SJCRH30 (cell line): ENCODE results near the gene TNFRSF1B. TPM values are rescaled to one million over a fixed set of nuclear protein-coding genes. Genes with fewer than 3 reads are reported as not detected.

Experiments used
- DNase-seq, 2 experiments: peaks; one replicate each; pipeline ENCODE4 v3.0.0-alpha.2; 2015 to 2020
- H3K27ac ChIP-seq: fragments of 250-450 bp; sonication (Bioruptor Pico); 2 replicates; pipeline ENCODE4 v1.5.1; 2020; ENCODE audit warnings: mild to moderate bottlenecking, moderate library complexity
- H3K27me3 ChIP-seq: fragments of 250-450 bp; sonication (Bioruptor Pico); 2 replicates; pipeline ENCODE4 v1.5.1; 2020; ENCODE audit warnings: mild to moderate bottlenecking, moderate library complexity
- H3K36me3 ChIP-seq: fragments of 250-450 bp; sonication (Bioruptor Pico); 2 replicates; pipeline ENCODE4 v1.5.1; 2020; ENCODE audit warnings: mild to moderate bottlenecking, moderate library complexity
- H3K4me1 ChIP-seq: fragments of 250-450 bp; sonication (Bioruptor Pico); 2 replicates; pipeline ENCODE4 v1.5.1; 2020; ENCODE audit warnings: mild to moderate bottlenecking, moderate library complexity
- H3K4me3 ChIP-seq: fragments of 250-450 bp; sonication (Bioruptor Pico); 2 replicates; pipeline ENCODE4 v1.5.1; 2020; ENCODE audit warnings: mild to moderate bottlenecking, moderate library complexity
- H3K9me3 ChIP-seq: fragments of 250-450 bp; sonication (Bioruptor Pico); replicated peaks from 2 replicates; pipeline ENCODE4 v1.5.1; 2020; ENCODE audit warnings: mild to moderate bottlenecking, moderate library complexity
- total RNA-seq: library from RNA; depleted of rRNA; stranded (reverse); fragments of >200 nt; shearing (Covaris generic); gene quantifications from 2 replicates; pipeline ENCODE4 v1.2.3, GENCODE V29; 2014

TNFRSF1B gene
- total RNA-seq, 1 experiment from 2014 or later, result 6.8 TPM

- H3K4me3 ChIP-seq, result no peak overlapping the region
- H3K27ac ChIP-seq, result no peak overlapping the region
- H3K27me3 ChIP-seq, result no peaks in the 10 kb centered on the region
- no peaks in the 10 kb centered on the region for H3K9me3 ChIP-seq
- no peaks in the 10 kb centered on the region for H3K36me3 ChIP-seq
- no peak for DNase-seq
- H3K4me1 ChIP-seq, result peaks cover 13% of the 10 kb centered on the region
Observed at GRCh38 chr1:12136916-12137610, 29.7 kb upstream of the TNFRSF1B start.

- no peak overlapping the region for H3K4me3 ChIP-seq
- no peaks in the 10 kb centered on the region for H3K27me3 ChIP-seq
- no peak for DNase-seq
- H3K36me3 ChIP-seq, result no peaks in the 10 kb centered on the region
- H3K9me3 ChIP-seq, result no peaks in the 10 kb centered on the region
- peaks cover 15% of the 10 kb centered on the region for H3K4me1 ChIP-seq
- no peak overlapping the region for H3K27ac ChIP-seq
Observed at GRCh38 chr1:12138196-12139168, 28.3 kb upstream of the TNFRSF1B start.

GRCh38 chr1:12140016-12140415, 26.8 kb upstream of the TNFRSF1B start:
- no peaks in the 10 kb centered on the region for H3K27me3 ChIP-seq

GRCh38 chr1:12140515-12141162, 26.2 kb upstream of the TNFRSF1B start:
- no peak overlapping the region for H3K4me3 ChIP-seq
- H3K36me3 ChIP-seq, result no peaks in the 10 kb centered on the region
- no peaks in the 10 kb centered on the region for H3K9me3 ChIP-seq
- H3K27me3 ChIP-seq, result no peaks in the 10 kb centered on the region
- no peak for DNase-seq
- no peak overlapping the region for H3K27ac ChIP-seq
- H3K4me1 ChIP-seq, result peaks cover 24% of the 10 kb centered on the region

More at GRCh38 chr1:12140016-12140415, 26.8 kb upstream of the TNFRSF1B start:
- H3K4me1 ChIP-seq, result peaks cover 24% of the 10 kb centered on the region
- no peak overlapping the region for H3K4me3 ChIP-seq
- no peaks in the 10 kb centered on the region for H3K9me3 ChIP-seq
- no peak for DNase-seq
- H3K27ac ChIP-seq, result no peak overlapping the region
- H3K36me3 ChIP-seq, result no peaks in the 10 kb centered on the region

- Histone ChIP-seq H3K4me1 (peaks cover 24% of the 10 kb centered on the region), H3K36me3 (no peaks in the 10 kb centered on the region), H3K27me3 (no peaks in the 10 kb centered on the region), H3K4me3 (no peak overlapping the region), H3K27ac (no peak overlapping the region), H3K9me3 (no peaks in the 10 kb centered on the region)
- DNase-seq, result no peak
Observed at GRCh38 chr1:12141163-12141850, 25.5 kb upstream of the TNFRSF1B start.

GRCh38 chr1:12142141-12142823, 24.5 kb upstream of the TNFRSF1B start:
- Histone ChIP-seq H3K4me1 (peaks cover 24% of the 10 kb centered on the region), H3K4me3 (no peak overlapping the region), H3K9me3 (no peaks in the 10 kb centered on the region), H3K36me3 (no peaks in the 10 kb centered on the region), H3K27me3 (no peaks in the 10 kb centered on the region), H3K27ac (no peak overlapping the region)
- peak; percentile 61 to 68 for DNase-seq

- no peaks in the 10 kb centered on the region for H3K36me3 ChIP-seq
- H3K9me3 ChIP-seq, result no peaks in the 10 kb centered on the region
- H3K4me1 ChIP-seq, result peaks cover 24% of the 10 kb centered on the region
- no peak for DNase-seq
- H3K4me3 ChIP-seq, result no peak overlapping the region
- no peaks in the 10 kb centered on the region for H3K27me3 ChIP-seq
- peak overlapping the region; percentile 26; the same call in 1 of the 2 replicates for H3K27ac ChIP-seq
Observed at GRCh38 chr1:12142891-12143630, 23.7 kb upstream of the TNFRSF1B start.

- H3K4me1 ChIP-seq, result peaks cover 24% of the 10 kb centered on the region
- DNase-seq, result peak; percentile 85 to 86
- peak overlapping the region; percentile 2; the same call in 1 of the 2 replicates for H3K4me3 ChIP-seq
- H3K36me3 ChIP-seq, result no peaks in the 10 kb centered on the region
- H3K27ac ChIP-seq, result peak overlapping the region; percentile 26
- no peaks in the 10 kb centered on the region for H3K9me3 ChIP-seq
- H3K27me3 ChIP-seq, result no peaks in the 10 kb centered on the region
Observed at GRCh38 chr1:12143631-12144155, 23.1 kb upstream of the TNFRSF1B start.

- H3K4me1 ChIP-seq, result peaks cover 24% of the 10 kb centered on the region
- H3K27ac ChIP-seq, result peak overlapping the region; percentile 26
Observed at GRCh38 chr1:12144236-12144635, 22.6 kb upstream of the TNFRSF1B start.

GRCh38 chr1:12144969-12145368, 21.8 kb upstream of the TNFRSF1B start:
- Histone ChIP-seq H3K4me3 (no peak overlapping the region), H3K9me3 (no peaks in the 10 kb centered on the region; the same call in 1 of the 2 replicates), H3K27ac (no peak overlapping the region), H3K4me1 (peaks cover 24% of the 10 kb centered on the region), H3K36me3 (no peaks in the 10 kb centered on the region), H3K27me3 (no peaks in the 10 kb centered on the region)
- no peak for DNase-seq

More at GRCh38 chr1:12144236-12144635, 22.6 kb upstream of the TNFRSF1B start:
- no peak overlapping the region; the same call in 1 of the 2 replicates for H3K4me3 ChIP-seq
- peak in 1 of 2 experiments; percentile 38 for DNase-seq
- no peaks in the 10 kb centered on the region for H3K27me3 ChIP-seq
- H3K9me3 ChIP-seq, result no peaks in the 10 kb centered on the region; the same call in 1 of the 2 replicates
- no peaks in the 10 kb centered on the region for H3K36me3 ChIP-seq

- Histone ChIP-seq H3K27ac (no peak overlapping the region), H3K9me3 (no peaks in the 10 kb centered on the region; the same call in 1 of the 2 replicates), H3K4me1 (peaks cover 24% of the 10 kb centered on the region), H3K4me3 (no peak overlapping the region), H3K27me3 (no peaks in the 10 kb centered on the region), H3K36me3 (no peaks in the 10 kb centered on the region)
- DNase-seq, result no peak
Observed at GRCh38 chr1:12145616-12146342, 21.0 kb upstream of the TNFRSF1B start.

- Histone ChIP-seq H3K27ac (no peak overlapping the region), H3K27me3 (0 out of 2 replicates have a peak, but pooled peaks cover 1% of the 10 kb centered on the region), H3K4me1 (peaks cover 24% of the 10 kb centered on the region), H3K4me3 (no peak overlapping the region), H3K36me3 (no peaks in the 10 kb centered on the region), H3K9me3 (no peaks in the 10 kb centered on the region; the same call in 1 of the 2 replicates)
- no peak for DNase-seq
Observed at GRCh38 chr1:12146343-12147112, 20.3 kb upstream of the TNFRSF1B start.
